Mononuclear cell (primary cell): ENCODE results near the gene PTX3. TPM values are rescaled to one million over a fixed set of nuclear protein-coding genes. Genes with fewer than 3 reads are reported as not detected.

Source experiments
- H3K27me3 ChIP-seq: 2 replicates; pipeline ENCODE4 v1.6.0; 2011; ENCODE audit warnings: low read length, control low read depth; ENCODE audit not compliant: insufficient read depth
- H3K4me1 ChIP-seq: 2 replicates; pipeline ENCODE4 v1.5.1; 2011; ENCODE audit warnings: mild to moderate bottlenecking, low read length, control low read depth; ENCODE audit not compliant: insufficient read depth
- H3K4me3 ChIP-seq: 2 replicates; pipeline ENCODE4 v1.5.1; 2011; ENCODE audit warnings: mild to moderate bottlenecking, low read length, moderate library complexity
- H3K9me3 ChIP-seq: 2 replicates; pipeline ENCODE4 v1.5.1; 2011; ENCODE audit warnings: low read depth, mild to moderate bottlenecking, control low read depth, low read length
- total RNA-seq: library from RNA; depleted of rRNA; stranded (reverse); fragments of >200 nt; gene quantifications from one replicate; pipeline ENCODE4 v1.2.3, GENCODE V29; 2012

The PTX3 gene
- 39.7 TPM for total RNA-seq

DNA sequence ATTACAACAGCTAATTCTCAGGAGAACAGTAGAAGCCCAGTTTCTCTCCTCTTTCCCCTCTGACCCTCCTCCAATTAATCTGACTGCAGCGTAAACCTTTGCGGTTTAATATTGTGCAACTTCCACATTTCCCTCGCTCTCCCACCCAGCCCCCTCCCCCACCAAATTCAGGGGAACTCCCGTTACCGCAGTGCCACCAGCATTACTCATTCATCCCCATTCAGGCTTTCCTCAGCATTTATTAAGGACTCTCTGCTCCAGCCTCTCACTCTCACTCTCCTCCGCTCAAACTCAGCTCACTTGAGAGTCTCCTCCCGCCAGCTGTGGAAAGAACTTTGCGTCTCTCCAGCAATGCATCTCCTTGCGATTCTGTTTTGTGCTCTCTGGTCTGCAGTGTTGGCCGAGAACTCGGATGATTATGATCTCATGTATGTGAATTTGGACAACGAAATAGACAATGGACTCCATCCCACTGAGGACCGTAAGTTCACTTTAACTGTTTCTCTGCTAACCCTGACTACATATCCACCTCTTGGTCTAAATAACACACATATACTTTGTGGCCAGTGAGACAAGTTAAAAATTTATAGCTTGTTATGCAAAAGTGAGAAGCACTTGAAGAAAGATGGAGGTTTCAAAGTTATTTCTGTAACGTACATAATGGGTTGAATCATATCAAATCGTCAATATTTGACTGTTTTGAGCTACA lies at the start of gene PTX3:
PTX3 (plus strand) TSS at position 268 of the 709 bp plus-strand sequence; CDS start at position 352, 84 bp downstream.
- peaks cover 16% of the 10 kb centered on the region for H3K27me3 ChIP-seq

DNA sequence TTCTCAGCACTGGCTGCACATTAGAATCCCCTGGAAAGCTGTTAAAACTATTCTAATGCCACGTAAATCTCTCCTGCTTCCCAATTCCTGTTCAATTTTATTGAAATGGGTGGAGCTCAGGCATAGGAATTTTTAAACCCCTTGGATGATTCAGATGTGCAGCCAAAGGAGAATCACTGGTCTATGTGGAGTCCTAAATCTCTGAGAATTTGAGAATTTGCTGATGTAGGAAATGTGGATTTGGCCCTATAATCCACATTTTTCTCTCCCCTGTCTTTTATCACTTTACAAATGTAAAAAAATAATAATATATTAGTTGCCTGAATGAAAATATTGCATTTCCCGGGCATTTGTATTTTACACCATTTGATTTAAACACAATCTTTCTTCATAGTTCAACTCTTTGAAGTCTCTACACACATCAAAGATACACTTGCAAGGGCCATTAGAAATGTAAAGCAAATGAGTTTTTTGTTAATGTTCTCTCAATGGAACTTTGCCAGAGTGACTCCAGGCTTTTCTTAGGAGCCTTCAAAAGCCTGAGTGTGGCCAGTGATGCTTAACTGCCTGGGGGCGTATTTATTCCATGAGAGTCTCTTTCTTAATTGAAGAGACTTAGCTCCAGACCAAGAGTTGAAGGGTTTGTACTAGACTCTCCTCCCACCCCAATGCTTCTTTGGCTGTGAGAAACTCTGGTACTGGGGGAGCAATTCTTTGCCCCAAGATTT lies 48.8 kb upstream of the PTX3 start:
- Histone ChIP-seq H3K4me3 (no peak overlapping the region), H3K9me3 (no peaks in the 10 kb centered on the region), H3K27me3 (no peaks in the 10 kb centered on the region), H3K4me1 (no peaks in the 10 kb centered on the region)

More for the DNA sequence above, at the start of gene PTX3:
- peaks cover 21% of the 10 kb centered on the region for H3K4me1 ChIP-seq
- H3K9me3 ChIP-seq = no peaks in the 10 kb centered on the region
- peak within 1 kb of the TSS; percentile 44 for H3K4me3 ChIP-seq

DNA sequence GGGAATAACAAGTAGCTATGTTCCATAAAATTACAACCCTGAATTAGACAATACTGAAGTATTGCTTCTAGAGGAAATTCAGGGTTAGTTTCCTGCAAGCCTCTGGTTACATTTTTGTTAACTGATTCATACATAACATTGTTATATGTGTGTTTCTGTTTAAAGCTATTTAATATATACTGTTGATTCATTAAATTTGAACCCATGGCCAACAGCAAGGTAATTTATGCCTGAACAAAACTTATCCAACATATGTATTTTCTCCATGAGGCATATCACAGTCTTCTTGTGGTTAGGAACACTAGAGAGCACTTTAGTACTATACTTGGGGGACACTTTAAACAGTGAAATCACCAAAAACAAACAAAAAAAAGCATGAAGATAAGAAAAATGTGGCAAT lies 47.7 kb upstream of the PTX3 start:
- Histone ChIP-seq H3K27me3 (no peaks in the 10 kb centered on the region), H3K4me3 (no peak overlapping the region), H3K4me1 (no peaks in the 10 kb centered on the region), H3K9me3 (no peaks in the 10 kb centered on the region)

DNA sequence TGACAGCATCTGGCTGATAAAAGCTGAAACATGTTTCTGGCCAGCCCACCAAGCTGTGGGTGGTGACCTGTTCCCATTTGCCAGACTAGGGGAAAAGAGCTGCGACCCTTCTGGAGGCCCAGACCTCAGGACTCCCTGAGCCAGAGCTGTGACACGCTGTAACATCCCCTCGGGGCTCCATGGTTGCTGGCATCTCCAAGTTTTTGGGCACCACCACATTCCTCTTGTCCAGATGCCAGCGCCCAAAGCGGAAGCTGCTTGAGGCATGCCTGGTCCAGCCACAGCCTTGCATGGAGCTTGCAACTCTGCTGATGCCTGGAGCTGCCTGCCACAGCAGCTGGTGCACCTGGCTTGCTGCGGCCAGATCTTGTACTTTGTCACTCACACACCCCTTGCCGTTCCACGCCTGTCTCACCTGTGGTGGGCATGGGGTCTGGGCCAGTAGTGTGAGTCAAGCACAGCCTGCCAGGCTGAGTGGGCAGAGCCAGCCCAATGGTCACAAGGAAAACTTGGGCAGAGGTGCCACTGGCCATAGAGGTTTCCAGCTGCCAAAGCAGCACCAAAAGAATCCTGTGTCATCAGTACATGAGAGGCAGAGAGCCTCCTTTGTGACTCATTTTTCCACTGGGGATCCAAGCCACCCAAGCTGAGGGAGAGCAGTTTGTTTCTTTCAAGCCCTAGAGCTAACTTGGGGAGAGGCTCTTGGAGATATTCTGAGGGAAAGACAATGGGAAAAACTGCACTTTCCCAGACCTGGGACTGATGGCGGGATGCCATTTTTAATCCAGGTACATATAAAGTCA lies 45.7 kb upstream of the PTX3 start:
- no peaks in the 10 kb centered on the region for H3K27me3 ChIP-seq
- H3K9me3 ChIP-seq = no peaks in the 10 kb centered on the region
- no peak overlapping the region for H3K4me3 ChIP-seq
- no peaks in the 10 kb centered on the region for H3K4me1 ChIP-seq

DNA sequence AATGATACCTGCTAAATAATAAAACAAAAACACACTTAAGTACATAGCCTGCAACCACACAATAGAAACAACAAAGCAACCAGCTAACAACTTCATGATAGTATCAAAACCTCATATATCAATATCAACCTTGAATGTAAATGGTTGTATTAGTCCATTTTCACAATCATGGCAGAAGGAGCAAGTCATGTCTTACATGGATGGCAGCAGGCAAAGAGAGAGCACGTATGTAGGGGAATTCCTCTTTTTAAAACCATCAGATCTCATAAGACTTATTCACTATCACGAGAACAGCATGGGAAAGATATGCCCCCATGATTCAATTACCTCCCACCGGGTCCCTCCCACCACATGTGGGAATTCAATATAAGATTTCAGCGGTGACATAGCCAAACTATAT lies 44.5 kb upstream of the PTX3 start:
- no peaks in the 10 kb centered on the region for H3K4me1 ChIP-seq
- H3K4me3 ChIP-seq = no peak overlapping the region
- H3K27me3 ChIP-seq = no peaks in the 10 kb centered on the region
- no peaks in the 10 kb centered on the region for H3K9me3 ChIP-seq

DNA sequence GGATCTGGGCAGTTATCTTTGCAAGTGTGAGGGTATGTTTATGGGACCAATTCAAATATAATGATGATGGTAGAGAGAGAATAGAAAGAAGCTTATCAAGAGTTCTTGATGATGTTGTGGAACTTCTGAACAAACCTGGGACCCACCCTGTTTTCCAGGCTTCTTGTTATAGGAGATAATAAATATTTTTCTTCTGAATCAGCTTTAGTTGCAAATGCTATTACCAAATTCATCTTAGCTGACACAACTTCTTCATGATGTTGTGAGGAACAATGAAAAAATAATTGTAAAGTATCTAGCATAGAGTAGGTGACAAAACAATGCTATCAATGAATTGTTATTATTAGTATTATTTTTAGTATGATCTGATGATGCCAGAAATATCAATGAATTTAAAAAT lies 43.5 kb upstream of the PTX3 start:
- no peaks in the 10 kb centered on the region for H3K4me1 ChIP-seq
- no peaks in the 10 kb centered on the region for H3K9me3 ChIP-seq
- H3K27me3 ChIP-seq = no peaks in the 10 kb centered on the region
- no peak overlapping the region for H3K4me3 ChIP-seq

DNA sequence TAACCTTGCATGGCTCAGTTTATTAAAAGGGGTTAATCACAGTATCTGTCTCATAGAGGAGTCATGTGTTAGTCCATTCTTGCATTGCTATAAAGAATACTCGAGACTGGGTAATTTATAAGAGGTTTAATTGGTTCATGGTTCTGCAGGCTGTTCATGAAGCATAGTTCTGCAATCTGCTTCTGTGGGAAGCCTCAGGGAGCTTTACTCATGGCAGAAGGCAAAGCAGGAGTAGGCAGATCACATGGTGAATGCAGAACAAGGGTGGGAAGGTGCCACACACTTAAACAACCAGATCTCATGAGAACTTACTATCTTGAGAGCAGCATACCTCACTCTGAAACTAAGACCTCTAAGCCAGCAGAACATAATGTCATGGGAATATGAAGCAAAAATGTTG lies 42.2 kb upstream of the PTX3 start:
- Histone ChIP-seq H3K4me1 (no peaks in the 10 kb centered on the region), H3K9me3 (no peaks in the 10 kb centered on the region), H3K27me3 (no peaks in the 10 kb centered on the region), H3K4me3 (no peak overlapping the region)

DNA sequence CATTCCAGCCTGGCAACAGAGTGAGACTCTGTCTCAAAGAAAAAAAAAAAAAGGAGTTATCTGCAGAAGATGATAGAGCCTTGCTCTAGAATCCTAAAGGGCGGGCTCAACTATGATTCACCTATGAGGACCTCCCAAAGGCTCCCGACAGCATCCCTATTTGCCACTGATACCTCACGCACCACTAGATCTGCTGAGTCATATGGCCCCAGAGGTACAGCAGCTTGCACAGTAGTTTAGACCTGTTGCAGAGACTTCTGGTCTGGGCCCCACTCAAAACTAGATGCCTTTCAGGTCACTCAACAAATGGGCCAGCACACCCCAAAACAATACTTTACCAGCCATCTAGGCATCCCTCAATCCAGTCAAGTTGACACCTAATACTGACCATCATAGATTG lies 38.1 kb upstream of the PTX3 start:
- H3K27me3 ChIP-seq = no peaks in the 10 kb centered on the region
- no peaks in the 10 kb centered on the region for H3K9me3 ChIP-seq
- no peaks in the 10 kb centered on the region for H3K4me1 ChIP-seq
- H3K4me3 ChIP-seq = no peak overlapping the region

DNA sequence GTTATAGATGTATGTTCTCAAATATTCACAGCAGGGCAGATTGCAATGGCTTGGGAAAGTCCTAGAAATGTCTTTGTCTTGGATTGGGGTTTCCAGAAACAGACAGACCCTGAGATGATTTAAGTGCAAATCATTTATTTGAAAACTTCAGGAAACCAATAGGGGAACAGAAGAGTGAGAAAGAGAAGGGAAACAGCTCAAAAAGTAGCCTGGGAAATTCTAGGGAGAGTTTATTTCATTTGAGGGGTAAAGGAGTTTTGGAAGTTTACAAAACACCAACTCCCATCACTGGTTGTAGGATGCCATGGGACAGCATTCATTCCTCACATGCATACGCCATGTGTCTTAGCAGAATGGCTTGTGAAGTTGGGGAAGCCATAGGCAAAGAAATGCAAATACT lies 32.3 kb upstream of the PTX3 start:
- Histone ChIP-seq H3K4me1 (no peaks in the 10 kb centered on the region), H3K9me3 (no peaks in the 10 kb centered on the region), H3K4me3 (no peak overlapping the region), H3K27me3 (no peaks in the 10 kb centered on the region)

DNA sequence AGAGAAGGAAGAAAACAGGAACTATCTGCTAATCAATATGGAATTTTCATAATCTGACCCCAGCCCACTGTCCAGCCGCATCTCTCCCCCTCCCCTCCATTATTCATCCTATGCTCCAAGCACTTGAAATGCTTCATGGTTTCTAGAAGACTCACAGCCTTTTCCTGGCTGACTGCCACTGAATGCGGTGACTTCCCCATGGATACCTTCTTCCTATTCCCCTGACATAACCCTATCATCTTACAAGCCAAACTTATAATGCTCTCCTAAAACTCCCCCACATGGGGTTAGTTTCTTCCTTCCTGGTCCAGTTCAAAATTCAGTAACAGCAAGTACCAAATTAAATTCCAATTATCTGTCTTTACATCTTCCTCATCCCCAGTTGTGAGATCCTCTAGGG lies 31.2 kb upstream of the PTX3 start:
- Histone ChIP-seq H3K27me3 (no peaks in the 10 kb centered on the region), H3K4me1 (no peaks in the 10 kb centered on the region), H3K4me3 (no peak overlapping the region), H3K9me3 (no peaks in the 10 kb centered on the region)

DNA sequence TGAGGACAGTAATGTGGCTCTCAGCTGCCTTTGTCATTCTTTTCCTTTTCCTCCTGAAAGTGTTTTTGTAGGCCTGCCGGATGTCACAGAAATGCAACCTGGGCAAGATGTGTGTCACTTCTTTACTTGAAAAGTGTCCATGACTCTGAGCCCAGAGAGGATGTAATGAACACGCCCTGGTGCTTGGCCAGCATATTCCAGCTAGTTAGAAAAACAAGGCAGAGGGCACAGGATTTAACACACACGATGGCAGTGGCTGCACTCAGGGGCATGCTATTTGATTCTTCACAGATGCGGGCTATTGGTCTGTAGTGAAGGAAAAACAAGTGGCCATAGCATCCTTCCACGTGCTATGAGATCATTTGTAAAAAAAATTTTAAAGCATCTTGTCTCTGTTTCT lies 30.3 kb upstream of the PTX3 start:
- no peaks in the 10 kb centered on the region for H3K27me3 ChIP-seq
- no peaks in the 10 kb centered on the region for H3K9me3 ChIP-seq
- no peak overlapping the region for H3K4me3 ChIP-seq
- H3K4me1 ChIP-seq = no peaks in the 10 kb centered on the region

DNA sequence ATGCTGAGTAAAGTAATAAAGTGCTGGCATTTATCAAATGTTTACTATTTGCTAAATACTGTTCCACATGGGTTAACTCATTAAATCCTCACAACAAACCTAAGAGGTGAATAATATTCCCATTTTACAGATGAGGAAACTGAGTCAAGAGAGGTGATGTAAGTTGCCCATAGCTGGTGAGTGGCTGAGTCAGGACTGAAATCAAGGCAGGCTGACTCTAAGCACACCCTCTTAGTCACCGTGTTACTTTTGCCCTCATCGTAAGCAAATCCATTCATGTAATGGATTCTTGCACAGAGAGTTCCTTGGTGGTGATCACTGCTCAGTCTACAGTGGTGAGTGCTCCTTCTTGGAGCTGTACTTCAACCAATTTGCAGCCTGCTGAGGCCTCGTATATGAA lies 28.9 kb upstream of the PTX3 start:
- Histone ChIP-seq H3K27me3 (no peaks in the 10 kb centered on the region), H3K4me1 (no peaks in the 10 kb centered on the region), H3K9me3 (no peaks in the 10 kb centered on the region), H3K4me3 (no peak overlapping the region)

DNA sequence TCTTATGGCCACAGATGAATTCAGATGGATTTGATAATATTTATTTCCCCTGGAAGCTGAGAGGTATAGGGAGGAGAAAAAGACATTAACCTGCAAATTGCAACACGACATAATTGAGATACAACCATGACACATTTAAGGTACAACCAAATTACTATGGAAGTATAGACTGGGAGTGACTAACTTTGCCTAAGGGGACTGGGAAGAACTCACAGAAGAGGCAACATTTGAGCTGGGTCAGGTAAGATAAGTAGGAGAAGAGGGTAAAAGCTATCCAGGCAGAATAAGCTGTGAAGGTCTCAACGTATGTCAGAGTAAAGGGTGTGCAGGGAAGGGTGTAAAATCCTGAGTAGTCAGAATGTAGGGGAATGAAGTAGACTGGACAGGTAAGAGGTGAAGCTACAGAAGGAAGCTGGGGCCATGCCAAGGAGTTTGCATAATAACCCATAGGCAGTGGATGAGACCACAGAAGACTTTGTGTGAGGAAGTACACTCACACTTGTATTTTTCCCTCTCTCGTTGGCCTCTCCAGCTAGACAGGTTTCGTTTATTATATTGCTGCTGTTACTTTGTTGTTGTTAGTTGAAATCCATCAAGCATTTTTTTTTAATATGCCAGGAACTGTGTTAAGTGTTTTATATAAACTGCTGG lies 28.0 kb upstream of the PTX3 start:
- H3K4me3 ChIP-seq = no peak overlapping the region
- no peaks in the 10 kb centered on the region for H3K9me3 ChIP-seq
- no peaks in the 10 kb centered on the region for H3K4me1 ChIP-seq
- no peaks in the 10 kb centered on the region for H3K27me3 ChIP-seq

DNA sequence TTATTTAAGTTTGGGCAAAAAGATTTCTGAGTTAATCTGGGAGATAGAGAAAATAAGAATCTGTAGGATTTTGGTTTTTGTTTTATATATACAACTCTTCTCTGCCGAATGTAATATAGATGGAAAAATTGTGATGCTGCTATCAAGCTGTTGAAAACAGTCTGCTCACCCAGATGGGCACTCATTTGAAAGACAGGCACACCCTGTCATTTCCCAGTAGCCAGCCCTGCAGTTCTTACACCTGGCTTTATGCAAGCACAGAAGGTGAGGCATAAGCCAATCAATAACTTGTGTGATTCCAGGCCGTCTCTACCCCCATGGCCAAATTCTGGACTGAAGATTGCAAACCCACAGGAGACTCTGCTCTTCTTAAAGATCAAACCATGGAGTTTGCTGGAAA lies 27.1 kb upstream of the PTX3 start:
- H3K4me3 ChIP-seq = no peak overlapping the region
- H3K4me1 ChIP-seq = no peaks in the 10 kb centered on the region
- H3K9me3 ChIP-seq = no peaks in the 10 kb centered on the region
- H3K27me3 ChIP-seq = no peaks in the 10 kb centered on the region

DNA sequence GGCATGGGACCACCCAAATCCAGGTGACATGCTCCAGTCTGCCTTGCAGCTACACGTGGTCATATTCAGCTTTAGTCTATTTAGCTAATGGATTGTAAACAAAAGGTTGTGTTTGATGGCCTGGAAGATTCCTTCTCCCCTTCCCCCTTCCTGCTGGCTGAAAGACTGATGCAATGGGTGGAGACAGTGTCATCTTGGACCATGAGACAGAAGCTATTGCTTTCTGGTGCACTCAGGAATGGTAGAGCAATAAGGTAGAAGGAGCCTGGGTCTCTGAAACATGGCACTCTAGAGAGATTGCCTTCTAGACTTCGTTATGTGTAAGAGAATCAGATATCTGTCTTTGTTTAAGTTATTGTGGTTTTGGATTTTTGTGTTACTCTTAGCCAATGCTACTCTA lies 25.7 kb upstream of the PTX3 start:
- H3K4me1 ChIP-seq = no peaks in the 10 kb centered on the region
- H3K4me3 ChIP-seq = no peak overlapping the region

More for the DNA sequence above, 25.7 kb upstream of the PTX3 start:
- H3K27me3 ChIP-seq = no peaks in the 10 kb centered on the region
- H3K9me3 ChIP-seq = no peaks in the 10 kb centered on the region
